WTC11 (cell line): ENCODE measurements around the gene PITPNC1.

ENCODE experiments used
- ATF3 ChIP-seq: sonication (generic); formaldehyde crosslinking; conservative IDR thresholded peaks from 2 replicates; pipeline ENCODE4 v1.8.1; 2022; ENCODE audit warnings: mild to moderate bottlenecking, missing genetic modification reagents
- CREB1 ChIP-seq: sonication (generic); formaldehyde crosslinking; IDR thresholded peaks from 2 replicates; pipeline ENCODE4 v1.8.0; 2023; ENCODE audit warnings: mild to moderate bottlenecking, missing genetic modification reagents
- KAT7 ChIP-seq: sonication (generic); formaldehyde crosslinking; IDR thresholded peaks from 2 replicates; pipeline ENCODE4 v1.8.1; 2023; ENCODE audit warnings: missing genetic modification reagents, mild to moderate bottlenecking, borderline replicate concordance
- MYBL2 ChIP-seq: sonication (generic); formaldehyde crosslinking; IDR thresholded peaks from 2 replicates; pipeline ENCODE4 v1.8.1; 2023; ENCODE audit warnings: mild to moderate bottlenecking, moderate library complexity, missing genetic modification reagents
- NFE2L1 ChIP-seq: sonication (generic); formaldehyde crosslinking; IDR thresholded peaks from 2 replicates; pipeline ENCODE4 v1.8.1; 2023; ENCODE audit warnings: missing genetic modification reagents
- SMAD4 ChIP-seq: sonication (generic); formaldehyde crosslinking; IDR thresholded peaks from 2 replicates; pipeline ENCODE4 v1.8.0; 2022; ENCODE audit warnings: mild to moderate bottlenecking, missing genetic modification reagents
- SP1 ChIP-seq: sonication (generic); formaldehyde crosslinking; conservative IDR thresholded peaks from 2 replicates; pipeline ENCODE4 v1.8.1; 2022; ENCODE audit warnings: missing genetic modification reagents
- ZNF263 ChIP-seq: sonication (generic); formaldehyde crosslinking; IDR thresholded peaks from 2 replicates; pipeline ENCODE4 v1.8.1; 2022; ENCODE audit warnings: low read depth, mild to moderate bottlenecking, moderate library complexity, missing genetic modification reagents
- ZNF317 ChIP-seq: sonication (generic); formaldehyde crosslinking; IDR thresholded peaks from 2 replicates; pipeline ENCODE4 v1.8.1; 2023; ENCODE audit warnings: low read depth, mild to moderate bottlenecking, moderate library complexity, missing genetic modification reagents, borderline replicate concordance
- ZNF423 ChIP-seq: fragments of 250-450 bp; sonication (Bioruptor Pico); IDR thresholded peaks from 2 replicates; pipeline ENCODE4 v2.1.2; 2022; ENCODE audit warnings: mild to moderate bottlenecking, moderate library complexity
- ZSCAN18 ChIP-seq: fragments of 250-450 bp; sonication (Bioruptor Pico); IDR thresholded peaks from 2 replicates; pipeline ENCODE4 v2.1.2; 2022; ENCODE audit warnings: mild to moderate bottlenecking, moderate library complexity
- TF ChIP-seq, protein P1 (sequence below): fragments of 200-600 bp; IDR thresholded peaks from 2 replicates; pipeline ENCODE4 v1.8.0; 2022; ENCODE audit warnings: antibody characterized with exemption
- TF ChIP-seq, protein P2 (sequence below): sonication (generic); formaldehyde crosslinking; IDR thresholded peaks from 2 replicates; pipeline ENCODE4 v1.8.1; 2022; ENCODE audit warnings: mild to moderate bottlenecking, moderate library complexity, missing genetic modification reagents
- TF ChIP-seq, protein P3 (sequence below): sonication (generic); formaldehyde crosslinking; IDR thresholded peaks from 2 replicates; pipeline ENCODE4 v1.8.0; 2022; ENCODE audit warnings: mild to moderate bottlenecking, missing genetic modification reagents

- TF ChIP-seq, protein P1, sequence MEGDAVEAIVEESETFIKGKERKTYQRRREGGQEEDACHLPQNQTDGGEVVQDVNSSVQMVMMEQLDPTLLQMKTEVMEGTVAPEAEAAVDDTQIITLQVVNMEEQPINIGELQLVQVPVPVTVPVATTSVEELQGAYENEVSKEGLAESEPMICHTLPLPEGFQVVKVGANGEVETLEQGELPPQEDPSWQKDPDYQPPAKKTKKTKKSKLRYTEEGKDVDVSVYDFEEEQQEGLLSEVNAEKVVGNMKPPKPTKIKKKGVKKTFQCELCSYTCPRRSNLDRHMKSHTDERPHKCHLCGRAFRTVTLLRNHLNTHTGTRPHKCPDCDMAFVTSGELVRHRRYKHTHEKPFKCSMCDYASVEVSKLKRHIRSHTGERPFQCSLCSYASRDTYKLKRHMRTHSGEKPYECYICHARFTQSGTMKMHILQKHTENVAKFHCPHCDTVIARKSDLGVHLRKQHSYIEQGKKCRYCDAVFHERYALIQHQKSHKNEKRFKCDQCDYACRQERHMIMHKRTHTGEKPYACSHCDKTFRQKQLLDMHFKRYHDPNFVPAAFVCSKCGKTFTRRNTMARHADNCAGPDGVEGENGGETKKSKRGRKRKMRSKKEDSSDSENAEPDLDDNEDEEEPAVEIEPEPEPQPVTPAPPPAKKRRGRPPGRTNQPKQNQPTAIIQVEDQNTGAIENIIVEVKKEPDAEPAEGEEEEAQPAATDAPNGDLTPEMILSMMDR: no peak
- no peak for TF ChIP-seq SMAD4 (CRISPR knock-in tag)
- TF ChIP-seq ZSCAN18 (CRISPR knock-in tag): no peak
- TF ChIP-seq SP1 (CRISPR knock-in tag): no peak
- TF ChIP-seq CREB1 (CRISPR knock-in tag): no peak
- no peak for TF ChIP-seq ZNF423 (CRISPR knock-in tag)
- TF ChIP-seq MYBL2: no peak
- TF ChIP-seq ZNF263 (CRISPR knock-in tag): no peak
- TF ChIP-seq NFE2L1 (CRISPR knock-in tag): no peak
- TF ChIP-seq ZNF317 (CRISPR knock-in tag): no peak
- TF ChIP-seq, protein P2, sequence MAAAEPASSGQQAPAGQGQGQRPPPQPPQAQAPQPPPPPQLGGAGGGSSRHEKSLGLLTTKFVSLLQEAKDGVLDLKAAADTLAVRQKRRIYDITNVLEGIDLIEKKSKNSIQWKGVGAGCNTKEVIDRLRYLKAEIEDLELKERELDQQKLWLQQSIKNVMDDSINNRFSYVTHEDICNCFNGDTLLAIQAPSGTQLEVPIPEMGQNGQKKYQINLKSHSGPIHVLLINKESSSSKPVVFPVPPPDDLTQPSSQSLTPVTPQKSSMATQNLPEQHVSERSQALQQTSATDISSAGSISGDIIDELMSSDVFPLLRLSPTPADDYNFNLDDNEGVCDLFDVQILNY (CRISPR knock-in tag): no peak
- TF ChIP-seq, protein P3, sequence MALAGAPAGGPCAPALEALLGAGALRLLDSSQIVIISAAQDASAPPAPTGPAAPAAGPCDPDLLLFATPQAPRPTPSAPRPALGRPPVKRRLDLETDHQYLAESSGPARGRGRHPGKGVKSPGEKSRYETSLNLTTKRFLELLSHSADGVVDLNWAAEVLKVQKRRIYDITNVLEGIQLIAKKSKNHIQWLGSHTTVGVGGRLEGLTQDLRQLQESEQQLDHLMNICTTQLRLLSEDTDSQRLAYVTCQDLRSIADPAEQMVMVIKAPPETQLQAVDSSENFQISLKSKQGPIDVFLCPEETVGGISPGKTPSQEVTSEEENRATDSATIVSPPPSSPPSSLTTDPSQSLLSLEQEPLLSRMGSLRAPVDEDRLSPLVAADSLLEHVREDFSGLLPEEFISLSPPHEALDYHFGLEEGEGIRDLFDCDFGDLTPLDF (CRISPR knock-in tag): no peak
- TF ChIP-seq ATF3: no peak
- TF ChIP-seq KAT7 (CRISPR knock-in tag): no peak
These were observed 298.4 kb downstream of the PITPNC1 start for GRCh38 chr17:67675481-67675880.
